ENCODE results near the gene CACNA1I. TPM values are rescaled to one million over a fixed set of nuclear protein-coding genes. Genes with fewer than 3 reads are reported as not detected.

CACNA1I gene
- total RNA-seq, 2 experiments from 2014 or later, result 0.36 to 0.57 TPM

- CTCF ChIA-PET, result interaction anchor here (0.9 to 1.5 kb wide), 2 partner anchors 177 to 312 kb away, joined by 3 to 4 read pairs; no protein-coding TSS in a partner anchor
- Mint-ChIP-seq H3K9me3 (no peaks in the 10 kb centered on the region), H3K27me3 (no peaks in the 10 kb centered on the region), H3K27ac (no peak overlapping the region), H3K4me1 (ENCODE audit: low read depth) (no peaks in the 10 kb centered on the region), H3K36me3 (no peaks in the 10 kb centered on the region), H3K4me3 (no peak overlapping the region)
- intact Hi-C loops (cut with micrococcal nuclease), result no loop called here
- no peak for DNase-seq
- POLR2A ChIA-PET, result no interaction called here
Observed at GRCh38 chr22:39712081-39712480, 141.5 kb downstream of the CACNA1I start.

GRCh38 chr22:39712751-39713525 lies 142.4 kb downstream of the CACNA1I start:
- H3K36me3 Mint-ChIP-seq, result no peaks in the 10 kb centered on the region
- CTCF ChIA-PET, result interaction anchor here (0.9 to 1.5 kb wide), 2 partner anchors 178 to 311 kb away, joined by 3 to 4 read pairs; no protein-coding TSS in a partner anchor
- H3K4me3 Mint-ChIP-seq, result no peak overlapping the region
- no peak for DNase-seq
- no peak overlapping the region for H3K27ac Mint-ChIP-seq
- POLR2A ChIA-PET, result no interaction called here
- no peaks in the 10 kb centered on the region for H3K27me3 Mint-ChIP-seq
- no peaks in the 10 kb centered on the region for H3K4me1 Mint-ChIP-seq (ENCODE audit: low read depth)
- no peaks in the 10 kb centered on the region for H3K9me3 Mint-ChIP-seq
- intact Hi-C loops (cut with micrococcal nuclease), result no loop called here

DNA sequence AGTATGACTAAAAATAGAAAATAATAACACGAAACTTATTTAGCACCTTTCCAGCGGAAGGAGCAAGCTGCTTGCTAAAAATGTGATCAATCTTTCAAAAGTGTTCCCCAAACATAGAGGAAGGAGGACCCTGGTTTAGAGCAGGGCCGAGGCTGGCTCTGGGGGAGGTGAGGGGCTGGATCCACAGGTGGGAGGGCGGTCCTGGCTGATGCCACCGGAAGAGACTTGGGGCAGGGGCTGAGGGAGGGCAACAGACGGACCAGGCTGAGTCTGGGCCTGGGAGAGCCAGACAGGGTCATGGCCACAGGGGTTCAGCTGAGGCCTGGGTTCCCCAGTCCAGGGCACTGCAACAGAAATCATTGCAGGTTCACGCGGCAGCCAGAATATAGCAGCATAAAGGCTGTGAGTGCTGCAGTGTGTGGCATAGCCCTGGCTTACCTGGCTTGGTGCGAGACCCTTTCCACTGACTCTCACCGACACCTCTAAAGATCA lies 143.3 kb downstream of the CACNA1I start:
- H3K27ac Mint-ChIP-seq, result no peak overlapping the region

DNA sequence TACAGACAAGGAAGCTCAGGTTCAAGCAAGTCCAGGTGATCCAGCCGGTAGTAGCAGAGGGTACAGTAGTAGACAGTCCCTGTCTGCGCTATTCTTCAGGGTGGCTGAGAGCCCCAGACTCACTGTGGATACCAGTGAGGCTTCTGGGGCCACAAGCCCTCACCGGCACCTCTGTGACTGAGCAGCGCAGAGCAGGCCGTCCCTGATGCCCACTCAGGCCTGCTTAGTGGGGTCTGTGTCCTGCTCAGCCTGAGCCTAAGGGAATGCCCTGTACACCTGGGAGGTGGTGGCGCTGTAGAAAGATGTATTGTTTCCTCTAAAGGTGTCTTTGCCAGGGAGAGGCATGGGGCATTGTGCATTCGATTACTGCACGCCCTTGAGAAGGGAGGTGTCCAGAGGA lies 143.8 kb downstream of the CACNA1I start:
- H3K36me3 Mint-ChIP-seq, result no peaks in the 10 kb centered on the region
- H3K27me3 Mint-ChIP-seq, result no peaks in the 10 kb centered on the region
- POLR2A ChIA-PET, result no interaction called here
- H3K27ac Mint-ChIP-seq, result no peak overlapping the region
- no peak for DNase-seq
- CTCF ChIA-PET, result interaction anchor here (1.2 kb wide), 1 partner anchor 311 kb away, joined by 4 read pairs; no protein-coding TSS in a partner anchor
- no peaks in the 10 kb centered on the region for H3K4me1 Mint-ChIP-seq (ENCODE audit: low read depth)
- H3K4me3 Mint-ChIP-seq, result no peak overlapping the region
- intact Hi-C loops (cut with micrococcal nuclease), result no loop called here
- no peaks in the 10 kb centered on the region for H3K9me3 Mint-ChIP-seq

More for the DNA sequence above, 143.3 kb downstream of the CACNA1I start:
- no peak for DNase-seq
- no peaks in the 10 kb centered on the region for H3K36me3 Mint-ChIP-seq
- CTCF ChIA-PET, result interaction anchor here (1.2 kb wide), 1 partner anchor 311 kb away, joined by 4 read pairs; no protein-coding TSS in a partner anchor
- H3K4me3 Mint-ChIP-seq, result no peak overlapping the region
- H3K27me3 Mint-ChIP-seq, result no peaks in the 10 kb centered on the region
- H3K9me3 Mint-ChIP-seq, result no peaks in the 10 kb centered on the region
- intact Hi-C loops (cut with micrococcal nuclease), result no loop called here
- POLR2A ChIA-PET, result no interaction called here
- H3K4me1 Mint-ChIP-seq (ENCODE audit: low read depth), result no peaks in the 10 kb centered on the region

- Mint-ChIP-seq H3K27me3 (no peaks in the 10 kb centered on the region), H3K4me3 (no peak overlapping the region), H3K36me3 (no peaks in the 10 kb centered on the region), H3K9me3 (no peaks in the 10 kb centered on the region), H3K27ac (no peak overlapping the region), H3K4me1 (ENCODE audit: low read depth) (no peaks in the 10 kb centered on the region)
- POLR2A ChIA-PET, result no interaction called here
- CTCF ChIA-PET, result no interaction called here
- no peak for DNase-seq
- intact Hi-C loops (cut with micrococcal nuclease), result no loop called here
Observed at GRCh38 chr22:39715778-39716495, 145.4 kb downstream of the CACNA1I start.

GRCh38 chr22:39716534-39716933 lies 146.0 kb downstream of the CACNA1I start:
- Mint-ChIP-seq H3K4me1 (ENCODE audit: low read depth) (no peaks in the 10 kb centered on the region), H3K9me3 (no peaks in the 10 kb centered on the region), H3K4me3 (no peak overlapping the region), H3K36me3 (no peaks in the 10 kb centered on the region), H3K27me3 (no peaks in the 10 kb centered on the region), H3K27ac (no peak overlapping the region)
- no peak for DNase-seq
- intact Hi-C loops (cut with micrococcal nuclease), result no loop called here
- CTCF ChIA-PET, result no interaction called here
- POLR2A ChIA-PET, result no interaction called here

DNA sequence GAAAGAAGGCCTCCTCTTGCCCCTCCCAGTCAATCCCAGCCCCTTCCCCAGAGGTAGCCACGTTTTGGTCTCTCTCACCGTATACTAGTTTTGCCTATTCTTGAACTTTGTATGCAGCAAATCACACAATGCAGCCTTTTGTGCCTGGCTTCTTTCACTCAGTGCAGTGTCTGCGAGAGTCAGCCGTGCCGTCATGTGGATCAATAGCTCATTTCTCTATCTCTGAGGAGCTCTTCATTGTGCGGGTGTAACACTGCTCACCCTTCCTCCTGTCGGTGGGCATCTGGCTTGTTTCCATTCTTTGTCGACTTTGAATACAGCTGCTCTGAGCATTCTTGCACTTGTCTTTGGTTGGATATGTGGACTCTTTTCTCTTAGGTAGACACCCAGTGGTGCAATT lies 146.5 kb downstream of the CACNA1I start:
- Mint-ChIP-seq H3K27me3 (no peaks in the 10 kb centered on the region), H3K4me3 (no peak overlapping the region), H3K27ac (no peak overlapping the region), H3K4me1 (ENCODE audit: low read depth) (peaks cover under 1% of the 10 kb centered on the region), H3K36me3 (no peaks in the 10 kb centered on the region), H3K9me3 (no peaks in the 10 kb centered on the region)
- intact Hi-C loops (cut with micrococcal nuclease), result no loop called here
- ChIA-PET CTCF (interaction anchor here (0.9 kb wide), 1 partner anchor 95 kb away, joined by 3 read pairs; no protein-coding TSS in a partner anchor), POLR2A (no interaction called here)
- DNase-seq, result no peak

DNA sequence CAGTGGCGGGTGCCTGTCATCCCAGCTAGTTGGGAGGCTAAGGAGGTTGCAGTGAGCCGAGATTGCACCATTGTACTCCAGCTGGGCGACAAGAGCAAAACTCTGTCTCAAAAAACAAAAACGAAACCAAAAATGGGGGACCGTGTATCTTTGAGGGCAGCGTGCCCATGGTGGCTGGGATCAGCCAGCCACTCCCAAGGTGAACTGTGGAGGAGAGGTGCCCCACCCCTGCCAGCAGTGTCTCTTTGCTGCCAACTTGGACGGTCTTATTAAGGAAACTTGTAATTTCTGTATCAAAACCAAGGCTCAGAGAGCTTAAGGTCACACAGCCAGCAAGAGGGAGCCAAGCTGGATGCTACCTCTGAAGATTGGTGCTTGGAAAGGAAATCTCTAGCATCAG lies 147.7 kb downstream of the CACNA1I start:
- CTCF ChIA-PET, result no interaction called here
- H3K9me3 Mint-ChIP-seq, result no peaks in the 10 kb centered on the region
- DNase-seq, result no peak
- no peak overlapping the region for H3K4me3 Mint-ChIP-seq
- H3K27me3 Mint-ChIP-seq, result no peaks in the 10 kb centered on the region
- H3K27ac Mint-ChIP-seq, result no peak overlapping the region
- intact Hi-C loops (cut with micrococcal nuclease), result no loop called here
- H3K4me1 Mint-ChIP-seq (ENCODE audit: low read depth), result peaks cover 4% of the 10 kb centered on the region
- POLR2A ChIA-PET, result interaction anchor here (0.6 to 1.2 kb wide), 2 partner anchors 193 to 326 kb away, joined by 3 to 4 read pairs; no protein-coding TSS in a partner anchor
- H3K36me3 Mint-ChIP-seq, result no peaks in the 10 kb centered on the region

DNA sequence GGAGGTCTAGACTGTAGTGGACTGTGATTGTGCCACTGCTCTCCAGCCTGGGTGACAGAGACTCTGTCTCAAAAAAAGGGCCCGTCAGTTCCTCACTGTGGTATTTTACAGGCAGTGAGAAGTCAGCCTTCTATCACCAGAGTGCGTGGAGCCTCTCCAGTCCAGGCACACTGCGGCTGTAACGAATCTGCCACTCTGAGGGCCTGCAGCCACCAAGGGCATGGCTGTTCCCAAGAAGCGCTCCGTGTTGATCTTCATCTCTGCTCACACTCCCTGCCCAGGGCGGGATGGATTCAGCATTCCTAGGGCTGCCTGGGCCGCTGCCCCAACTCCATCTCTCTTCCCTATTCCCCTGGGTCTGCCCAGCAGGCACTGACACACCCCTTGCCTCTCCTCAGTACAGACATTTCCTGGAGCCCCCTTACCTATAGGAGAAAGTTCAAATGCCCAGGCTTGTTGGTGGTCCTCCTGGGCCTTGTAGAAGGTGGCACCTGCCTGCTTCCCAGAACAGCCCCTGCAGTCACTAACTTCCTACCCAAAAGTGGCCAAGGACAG lies 148.4 kb downstream of the CACNA1I start:
- POLR2A ChIA-PET, result no interaction called here
- intact Hi-C loops (cut with micrococcal nuclease), result no loop called here
- H3K27me3 Mint-ChIP-seq, result no peaks in the 10 kb centered on the region
- H3K27ac Mint-ChIP-seq, result no peak overlapping the region
- H3K4me3 Mint-ChIP-seq, result no peak overlapping the region
- no peaks in the 10 kb centered on the region for H3K36me3 Mint-ChIP-seq
- no peak for DNase-seq
- H3K9me3 Mint-ChIP-seq, result no peaks in the 10 kb centered on the region
- CTCF ChIA-PET, result no interaction called here
- peaks cover 4% of the 10 kb centered on the region for H3K4me1 Mint-ChIP-seq (ENCODE audit: low read depth)

- Mint-ChIP-seq H3K36me3 (no peaks in the 10 kb centered on the region), H3K9me3 (no peaks in the 10 kb centered on the region), H3K4me1 (ENCODE audit: low read depth) (peaks cover 4% of the 10 kb centered on the region), H3K27ac (no peak overlapping the region), H3K4me3 (no peak overlapping the region), H3K27me3 (no peaks in the 10 kb centered on the region)
- no peak for DNase-seq
- POLR2A ChIA-PET, result no interaction called here
- intact Hi-C loops (cut with micrococcal nuclease), result no loop called here
- CTCF ChIA-PET, result no interaction called here
Observed at GRCh38 chr22:39719559-39720450, 149.3 kb downstream of the CACNA1I start.

GRCh38 chr22:39721206-39722031 lies 150.9 kb downstream of the CACNA1I start:
- CTCF ChIA-PET, result interaction anchor here (1.0 kb wide), 1 partner anchor 304 kb away, joined by 6 read pairs; no protein-coding TSS in a partner anchor
- H3K27me3 Mint-ChIP-seq, result no peaks in the 10 kb centered on the region

More at GRCh38 chr22:39721206-39722031, 150.9 kb downstream of the CACNA1I start:
- Mint-ChIP-seq H3K27ac (no peak overlapping the region), H3K4me1 (ENCODE audit: low read depth) (peaks cover 4% of the 10 kb centered on the region), H3K36me3 (no peaks in the 10 kb centered on the region), H3K9me3 (no peaks in the 10 kb centered on the region), H3K4me3 (no peak overlapping the region)
- DNase-seq, result no peak
- POLR2A ChIA-PET, result no interaction called here
- intact Hi-C loops (cut with micrococcal nuclease), result no loop called here

Data from activated CD4-positive, alpha-beta memory T cell treated with anti-CD3 and anti-CD28 coated beads for 36 hours (primary cell).